Measurements from ENCODE around the gene FAM13A. TPM values are rescaled to one million over a fixed set of nuclear protein-coding genes. Genes with fewer than 3 reads are reported as not detected.
A peak's percentile ranks its signal among the peaks of the same experiment; 100 is the strongest.

The FAM13A gene
- polyA plus RNA-seq, 1 of the 3 experiments (the other 2 are of a cell fraction) = 0.67 TPM

- Histone ChIP-seq H3K4me3 (ENCODE audit: low read depth in 2 of 2, low read length in 1 of 2) (peak overlapping the region; percentile 55 to 59), H4K20me1 (ENCODE audit: insufficient read depth) (no peaks in the 10 kb centered on the region), H3K9me2 (no peaks in the 10 kb centered on the region), H3K9ac (peak overlapping the region; percentile 68; the same call in 1 of the 2 replicates), H3F3A (replicated peaks; ENCODE audit: insufficient read depth) (peaks cover 4% of the 10 kb centered on the region), H3K79me2 (ENCODE audit: insufficient read depth) (no peaks in the 10 kb centered on the region), H3K4me2 (peak overlapping the region; percentile 76), H3K4me1 (ENCODE audit: control insufficient read depth in 1 of 2, insufficient read depth in 2 of 2, low read depth in 1 of 2, low read length in 1 of 2) (peaks cover 0 to 9% of the 10 kb centered on the region in 2 experiments; a peak in 2 of 4 replicates), H3K36me3 (replicated peaks in 1 of 2; ENCODE audit: control insufficient read depth in 1 of 2, insufficient read depth in 2 of 2, low read length in 1 of 2) (no peaks in the 10 kb centered on the region), H3K27ac (ENCODE audit: low read depth in 2 of 2, low read length in 1 of 2) (peak overlapping the region; percentile 82 to 87), H2AFZ (ENCODE audit: low read depth) (peak overlapping the region; percentile 77; the same call in 1 of the 2 replicates), H3K9me3 (no peaks in the 10 kb centered on the region), H3K27me3 (ENCODE audit: insufficient read depth) (no peaks in the 10 kb centered on the region)
- WGBS (ENCODE audit: low lambda C conversion rate) = 46% methylated on average over 4 of the region's 4 CpGs
- POLR2A ChIA-PET = no interaction called here
- CTCF ChIA-PET = interaction anchor here (1.3 to 6.4 kb wide), 3 partner anchors 13 to 201 kb away, joined by 6 to 184 read pairs (median 6); no protein-coding TSS in a partner anchor
- DNase-seq = no peak
- TF ChIP-seq GABPA (IDR thresholded peaks at IDR 0.05; ENCODE audit: low read depth) = no peak
- TF ChIP-seq, protein P1, sequence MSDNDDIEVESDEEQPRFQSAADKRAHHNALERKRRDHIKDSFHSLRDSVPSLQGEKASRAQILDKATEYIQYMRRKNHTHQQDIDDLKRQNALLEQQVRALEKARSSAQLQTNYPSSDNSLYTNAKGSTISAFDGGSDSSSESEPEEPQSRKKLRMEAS (IDR thresholded peaks at IDR 0.05; ENCODE audit: low read depth) = no peak
- TF ChIP-seq TEAD4 (IDR thresholded peaks at IDR 0.05; ENCODE audit: borderline replicate concordance, insufficient read depth) = no peak
- no peak for TF ChIP-seq EZH2phosphoT487 (IDR thresholded peaks at IDR 0.05; ENCODE audit: borderline replicate concordance, low read depth)
- TF ChIP-seq CHD2 (IDR thresholded peaks at IDR 0.05; ENCODE audit: low read length, partially characterized antibody) = no peak
- no peak for TF ChIP-seq GATA2 (CRISPR knock-in tag; IDR thresholded peaks at IDR 0.05)
- TF ChIP-seq, protein P2, sequence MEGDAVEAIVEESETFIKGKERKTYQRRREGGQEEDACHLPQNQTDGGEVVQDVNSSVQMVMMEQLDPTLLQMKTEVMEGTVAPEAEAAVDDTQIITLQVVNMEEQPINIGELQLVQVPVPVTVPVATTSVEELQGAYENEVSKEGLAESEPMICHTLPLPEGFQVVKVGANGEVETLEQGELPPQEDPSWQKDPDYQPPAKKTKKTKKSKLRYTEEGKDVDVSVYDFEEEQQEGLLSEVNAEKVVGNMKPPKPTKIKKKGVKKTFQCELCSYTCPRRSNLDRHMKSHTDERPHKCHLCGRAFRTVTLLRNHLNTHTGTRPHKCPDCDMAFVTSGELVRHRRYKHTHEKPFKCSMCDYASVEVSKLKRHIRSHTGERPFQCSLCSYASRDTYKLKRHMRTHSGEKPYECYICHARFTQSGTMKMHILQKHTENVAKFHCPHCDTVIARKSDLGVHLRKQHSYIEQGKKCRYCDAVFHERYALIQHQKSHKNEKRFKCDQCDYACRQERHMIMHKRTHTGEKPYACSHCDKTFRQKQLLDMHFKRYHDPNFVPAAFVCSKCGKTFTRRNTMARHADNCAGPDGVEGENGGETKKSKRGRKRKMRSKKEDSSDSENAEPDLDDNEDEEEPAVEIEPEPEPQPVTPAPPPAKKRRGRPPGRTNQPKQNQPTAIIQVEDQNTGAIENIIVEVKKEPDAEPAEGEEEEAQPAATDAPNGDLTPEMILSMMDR (IDR thresholded peaks at IDR 0.05) = no peak
- TF ChIP-seq, protein P3, sequence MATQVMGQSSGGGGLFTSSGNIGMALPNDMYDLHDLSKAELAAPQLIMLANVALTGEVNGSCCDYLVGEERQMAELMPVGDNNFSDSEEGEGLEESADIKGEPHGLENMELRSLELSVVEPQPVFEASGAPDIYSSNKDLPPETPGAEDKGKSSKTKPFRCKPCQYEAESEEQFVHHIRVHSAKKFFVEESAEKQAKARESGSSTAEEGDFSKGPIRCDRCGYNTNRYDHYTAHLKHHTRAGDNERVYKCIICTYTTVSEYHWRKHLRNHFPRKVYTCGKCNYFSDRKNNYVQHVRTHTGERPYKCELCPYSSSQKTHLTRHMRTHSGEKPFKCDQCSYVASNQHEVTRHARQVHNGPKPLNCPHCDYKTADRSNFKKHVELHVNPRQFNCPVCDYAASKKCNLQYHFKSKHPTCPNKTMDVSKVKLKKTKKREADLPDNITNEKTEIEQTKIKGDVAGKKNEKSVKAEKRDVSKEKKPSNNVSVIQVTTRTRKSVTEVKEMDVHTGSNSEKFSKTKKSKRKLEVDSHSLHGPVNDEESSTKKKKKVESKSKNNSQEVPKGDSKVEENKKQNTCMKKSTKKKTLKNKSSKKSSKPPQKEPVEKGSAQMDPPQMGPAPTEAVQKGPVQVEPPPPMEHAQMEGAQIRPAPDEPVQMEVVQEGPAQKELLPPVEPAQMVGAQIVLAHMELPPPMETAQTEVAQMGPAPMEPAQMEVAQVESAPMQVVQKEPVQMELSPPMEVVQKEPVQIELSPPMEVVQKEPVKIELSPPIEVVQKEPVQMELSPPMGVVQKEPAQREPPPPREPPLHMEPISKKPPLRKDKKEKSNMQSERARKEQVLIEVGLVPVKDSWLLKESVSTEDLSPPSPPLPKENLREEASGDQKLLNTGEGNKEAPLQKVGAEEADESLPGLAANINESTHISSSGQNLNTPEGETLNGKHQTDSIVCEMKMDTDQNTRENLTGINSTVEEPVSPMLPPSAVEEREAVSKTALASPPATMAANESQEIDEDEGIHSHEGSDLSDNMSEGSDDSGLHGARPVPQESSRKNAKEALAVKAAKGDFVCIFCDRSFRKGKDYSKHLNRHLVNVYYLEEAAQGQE (IDR thresholded peaks at IDR 0.05; ENCODE audit: low read depth, low read length) = no peak
- no peak for TF ChIP-seq EP300 (IDR thresholded peaks at IDR 0.05; ENCODE audit: borderline replicate concordance in 1 of 2, low read depth in 1 of 2, low read length in 1 of 2)
- TF ChIP-seq TCF12 (IDR thresholded peaks at IDR 0.05) = no peak
- no peak for TF ChIP-seq RXRA (IDR thresholded peaks at IDR 0.05; ENCODE audit: borderline replicate concordance, low read depth)
- no peak for TF ChIP-seq USF1 (IDR thresholded peaks at IDR 0.05; ENCODE audit: borderline replicate concordance, low read depth)
- TF ChIP-seq RFX5 (IDR thresholded peaks at IDR 0.05; ENCODE audit: low read length) = no peak
- TF ChIP-seq SIN3A (IDR thresholded peaks at IDR 0.05; ENCODE audit: borderline replicate concordance, low read depth, low read length) = no peak
Measured at GRCh38 chr4:88822034-88822789, 234.8 kb downstream of the FAM13A start.
